ENCODE data around the gene MED12L.

The MED12L gene

DNA sequence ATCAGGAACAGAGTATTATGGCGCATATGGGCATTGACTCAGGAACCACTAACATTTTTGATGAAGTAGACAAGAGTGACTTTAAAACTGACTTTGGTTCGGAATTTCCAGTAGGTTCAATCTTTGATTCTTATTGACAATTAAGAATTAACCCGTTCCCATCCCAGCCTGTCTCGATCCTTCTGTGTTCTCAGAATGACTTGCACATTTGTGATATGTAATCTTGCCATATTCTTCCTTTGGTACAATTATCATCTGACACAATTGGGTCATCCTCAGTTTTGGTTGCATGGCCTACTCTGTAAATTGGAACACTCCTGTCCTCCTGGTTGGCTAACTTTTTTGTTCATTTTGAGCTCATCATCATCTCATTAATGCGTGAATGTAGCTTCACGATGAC, 107.1 kb downstream of the MED12L start:
- Histone ChIP-seq H3K36me3 (ENCODE audit: insufficient read depth, low read length) (peaks cover 10% of the 10 kb centered on the region; the same call in 1 of the 2 replicates), H3K79me2 (ENCODE audit: insufficient read depth, low read length) (no peaks in the 10 kb centered on the region), H3K9me2 (ENCODE audit: low read depth, low read length) (no peaks in the 10 kb centered on the region)

DNA sequence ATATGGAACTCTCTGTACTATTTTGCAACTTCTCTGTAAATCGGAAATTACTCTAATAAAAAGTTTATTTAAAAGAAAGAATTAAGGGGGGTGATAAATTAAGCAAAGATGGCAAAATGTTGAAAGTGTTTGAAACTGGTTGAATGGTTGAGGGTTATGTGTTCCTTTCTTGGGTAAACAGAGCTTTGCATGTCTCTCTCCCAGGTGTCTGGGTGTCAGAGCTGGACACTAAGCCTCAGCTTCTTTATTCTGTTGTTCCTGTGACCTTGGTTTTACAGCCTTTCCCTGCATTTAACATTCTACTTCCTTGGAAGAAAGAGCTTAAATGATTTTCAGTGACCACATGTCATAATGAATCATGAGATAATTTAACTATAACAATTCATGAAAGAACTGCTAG, 110.4 kb downstream of the MED12L start:
- Histone ChIP-seq H3K4me1 (ENCODE audit: insufficient read depth, low read length, severe bottlenecking) (no peaks in the 10 kb centered on the region), H3K9me3 (ENCODE audit: low read length) (no peaks in the 10 kb centered on the region), H3F3A (ENCODE audit: insufficient read depth, low read length) (no peaks in the 10 kb centered on the region)

More for the DNA sequence above, 107.1 kb downstream of the MED12L start:
- Histone ChIP-seq H3K4me3 (ENCODE audit: low read depth, low read length, poor library complexity, severe bottlenecking) (no peak overlapping the region), H3K27ac (ENCODE audit: low read depth, low read length, poor library complexity, severe bottlenecking) (no peak overlapping the region), H2AFZ (ENCODE audit: low read length) (no peak overlapping the region), H3K4me2 (ENCODE audit: low read length) (no peak overlapping the region), H3K27me3 (ENCODE audit: insufficient read depth, low read length) (no peaks in the 10 kb centered on the region), H4K20me1 (ENCODE audit: insufficient read depth, low read length) (no peaks in the 10 kb centered on the region), H3K9me3 (ENCODE audit: low read length) (no peaks in the 10 kb centered on the region), H3K9ac (ENCODE audit: low read length) (no peak overlapping the region), H3K4me1 (ENCODE audit: insufficient read depth, low read length, severe bottlenecking) (no peaks in the 10 kb centered on the region), H3F3A (ENCODE audit: insufficient read depth, low read length) (no peaks in the 10 kb centered on the region)
- TF ChIP-seq, protein P1, sequence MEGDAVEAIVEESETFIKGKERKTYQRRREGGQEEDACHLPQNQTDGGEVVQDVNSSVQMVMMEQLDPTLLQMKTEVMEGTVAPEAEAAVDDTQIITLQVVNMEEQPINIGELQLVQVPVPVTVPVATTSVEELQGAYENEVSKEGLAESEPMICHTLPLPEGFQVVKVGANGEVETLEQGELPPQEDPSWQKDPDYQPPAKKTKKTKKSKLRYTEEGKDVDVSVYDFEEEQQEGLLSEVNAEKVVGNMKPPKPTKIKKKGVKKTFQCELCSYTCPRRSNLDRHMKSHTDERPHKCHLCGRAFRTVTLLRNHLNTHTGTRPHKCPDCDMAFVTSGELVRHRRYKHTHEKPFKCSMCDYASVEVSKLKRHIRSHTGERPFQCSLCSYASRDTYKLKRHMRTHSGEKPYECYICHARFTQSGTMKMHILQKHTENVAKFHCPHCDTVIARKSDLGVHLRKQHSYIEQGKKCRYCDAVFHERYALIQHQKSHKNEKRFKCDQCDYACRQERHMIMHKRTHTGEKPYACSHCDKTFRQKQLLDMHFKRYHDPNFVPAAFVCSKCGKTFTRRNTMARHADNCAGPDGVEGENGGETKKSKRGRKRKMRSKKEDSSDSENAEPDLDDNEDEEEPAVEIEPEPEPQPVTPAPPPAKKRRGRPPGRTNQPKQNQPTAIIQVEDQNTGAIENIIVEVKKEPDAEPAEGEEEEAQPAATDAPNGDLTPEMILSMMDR (IDR thresholded peaks at IDR 0.05; ENCODE audit: low read length) = no peak
- no peak for TF ChIP-seq EZH2 (IDR thresholded peaks at IDR 0.05; ENCODE audit: borderline replicate concordance, low read length)

DNA sequence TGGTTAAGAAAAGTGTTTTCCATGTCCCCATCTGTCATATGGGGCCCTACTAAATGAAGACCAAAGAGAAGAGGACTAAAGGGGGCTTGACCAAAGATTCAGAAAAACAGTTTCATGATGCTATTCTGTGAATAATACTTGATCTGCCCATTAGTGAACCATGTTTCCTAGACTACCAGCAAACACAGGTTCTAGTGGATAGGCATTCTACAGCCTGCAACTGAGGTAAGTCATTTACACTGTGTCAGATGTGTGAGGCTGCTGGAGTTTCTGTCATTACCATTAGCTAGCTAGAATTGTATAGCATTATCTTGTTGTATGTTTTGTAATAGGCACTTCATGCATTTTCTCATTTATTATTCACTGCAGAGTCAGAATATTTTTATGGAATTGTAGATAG, 111.0 kb downstream of the MED12L start:
- Histone ChIP-seq H3K4me1 (ENCODE audit: insufficient read depth, low read length, severe bottlenecking) (no peaks in the 10 kb centered on the region), H3K27ac (ENCODE audit: low read depth, low read length, poor library complexity, severe bottlenecking) (no peak overlapping the region), H4K20me1 (ENCODE audit: insufficient read depth, low read length) (no peaks in the 10 kb centered on the region), H3K9me3 (ENCODE audit: low read length) (no peaks in the 10 kb centered on the region), H3K9me2 (ENCODE audit: low read depth, low read length) (no peaks in the 10 kb centered on the region), H3K79me2 (ENCODE audit: insufficient read depth, low read length) (no peaks in the 10 kb centered on the region), H2AFZ (ENCODE audit: low read length) (no peak overlapping the region), H3K36me3 (ENCODE audit: insufficient read depth, low read length) (no peaks in the 10 kb centered on the region), H3K4me3 (ENCODE audit: low read depth, low read length, poor library complexity, severe bottlenecking) (no peak overlapping the region), H3F3A (ENCODE audit: insufficient read depth, low read length) (no peaks in the 10 kb centered on the region), H3K9ac (ENCODE audit: low read length) (no peak overlapping the region), H3K4me2 (ENCODE audit: low read length) (no peak overlapping the region), H3K27me3 (ENCODE audit: insufficient read depth, low read length) (no peaks in the 10 kb centered on the region)
- TF ChIP-seq, protein P1 (IDR thresholded peaks at IDR 0.05; ENCODE audit: low read length) = no peak
- no peak for TF ChIP-seq EZH2 (IDR thresholded peaks at IDR 0.05; ENCODE audit: borderline replicate concordance, low read length)

More for the DNA sequence above, 110.4 kb downstream of the MED12L start:
- Histone ChIP-seq H3K9ac (ENCODE audit: low read length) (no peak overlapping the region), H3K79me2 (ENCODE audit: insufficient read depth, low read length) (no peaks in the 10 kb centered on the region), H3K27ac (ENCODE audit: low read depth, low read length, poor library complexity, severe bottlenecking) (no peak overlapping the region), H3K4me3 (ENCODE audit: low read depth, low read length, poor library complexity, severe bottlenecking) (no peak overlapping the region), H3K4me2 (ENCODE audit: low read length) (no peak overlapping the region), H3K27me3 (ENCODE audit: insufficient read depth, low read length) (no peaks in the 10 kb centered on the region), H4K20me1 (ENCODE audit: insufficient read depth, low read length) (no peaks in the 10 kb centered on the region), H3K36me3 (ENCODE audit: insufficient read depth, low read length) (peaks cover 4% of the 10 kb centered on the region; the same call in 1 of the 2 replicates), H3K9me2 (ENCODE audit: low read depth, low read length) (no peaks in the 10 kb centered on the region), H2AFZ (ENCODE audit: low read length) (no peak overlapping the region)
- no peak for TF ChIP-seq EZH2 (IDR thresholded peaks at IDR 0.05; ENCODE audit: borderline replicate concordance, low read length)
- TF ChIP-seq, protein P1 (IDR thresholded peaks at IDR 0.05; ENCODE audit: low read length) = no peak
